H9 (cell line): ENCODE measurements around the gene ALDH1A2. TPM values are rescaled to one million over a fixed set of nuclear protein-coding genes. Genes with fewer than 3 reads are reported as not detected.

Source experiments
- DNase-seq: peaks from one replicate; pipeline ENCODE4 v3.0.0-alpha.2; 2017
- H2AFZ ChIP-seq: one replicate; pipeline ENCODE4 v1.6.1; 2013; ENCODE audit warnings: mild to moderate bottlenecking, low read length, control low read depth, moderate library complexity
- H2AK5ac ChIP-seq: 2 replicates; pipeline ENCODE4 v1.6.1; 2013; ENCODE audit warnings: low read length, control low read depth, mixed read lengths; ENCODE audit not compliant: insufficient read length
- H2BK120ac ChIP-seq: one replicate; pipeline ENCODE4 v1.6.1; 2013; ENCODE audit warnings: low read depth, mild to moderate bottlenecking, low read length, control low read depth, inconsistent platforms; ENCODE audit not compliant: poor library complexity, severe bottlenecking
- H2BK12ac ChIP-seq: 2 replicates; pipeline ENCODE4 v1.6.1; 2013; ENCODE audit warnings: low read length, control low read depth, mixed read lengths, low read depth; ENCODE audit not compliant: insufficient read length
- H2BK15ac ChIP-seq: 2 replicates; pipeline ENCODE4 v1.6.1; 2013; ENCODE audit warnings: low read depth, low read length, control low read depth
- H2BK20ac ChIP-seq: one replicate; pipeline ENCODE4 v1.6.1; 2013; ENCODE audit warnings: low read depth, mild to moderate bottlenecking, low read length, control low read depth, inconsistent platforms; ENCODE audit not compliant: poor library complexity, severe bottlenecking
- H2BK5ac ChIP-seq: 2 replicates; pipeline ENCODE4 v1.6.1; 2013; ENCODE audit warnings: low read length, control low read depth, mixed read lengths; ENCODE audit not compliant: insufficient read length
- H3K14ac ChIP-seq: 2 replicates; pipeline ENCODE4 v1.6.1; 2013; ENCODE audit warnings: low read length, control low read depth; ENCODE audit not compliant: insufficient read depth
- H3K18ac ChIP-seq: 2 replicates; pipeline ENCODE4 v1.6.1; 2013; ENCODE audit warnings: low read depth, mild to moderate bottlenecking, mixed read lengths, low read length, control low read depth; ENCODE audit not compliant: insufficient read length
- H3K23ac ChIP-seq: 2 replicates; pipeline ENCODE4 v1.6.1; 2013; ENCODE audit warnings: low read length, control low read depth, mixed read lengths, low read depth; ENCODE audit not compliant: insufficient read length
- H3K23me2 ChIP-seq: 2 replicates; pipeline ENCODE4 v1.6.1; 2013; ENCODE audit warnings: low read depth, mild to moderate bottlenecking, mixed read lengths, low read length, control low read depth; ENCODE audit not compliant: insufficient read length, poor library complexity, severe bottlenecking
- H3K27ac ChIP-seq: 2 replicates; pipeline ENCODE4 v1.5.1; 2013; ENCODE audit warnings: low read length, control low read depth, mixed read lengths, low read depth; ENCODE audit not compliant: insufficient read length
- H3K27me3 ChIP-seq: 2 replicates; pipeline ENCODE4 v1.6.1; 2013; ENCODE audit warnings: low read length, control low read depth, inconsistent platforms; ENCODE audit not compliant: insufficient read depth
- H3K4ac ChIP-seq: 2 replicates; pipeline ENCODE4 v1.6.1; 2013; ENCODE audit warnings: low read depth, mild to moderate bottlenecking, control low read depth, inconsistent platforms, low read length, moderate library complexity
- H3K4me1 ChIP-seq: 2 replicates; pipeline ENCODE4 v1.6.1; 2013; ENCODE audit warnings: low read length, control low read depth, inconsistent platforms; ENCODE audit not compliant: insufficient read depth
- H3K4me2 ChIP-seq: 2 replicates; pipeline ENCODE4 v1.6.1; 2013; ENCODE audit warnings: low read length, control low read depth, mixed read lengths; ENCODE audit not compliant: insufficient read length, insufficient read depth
- H3K56ac ChIP-seq: 2 replicates; pipeline ENCODE4 v1.6.1; 2013; ENCODE audit warnings: low read depth, mild to moderate bottlenecking, mixed read lengths, low read length, control low read depth; ENCODE audit not compliant: insufficient read length
- H3K79me1 ChIP-seq: 2 replicates; pipeline ENCODE4 v1.6.1; 2013; ENCODE audit warnings: low read depth, mild to moderate bottlenecking, moderate library complexity, low read length, control low read depth, inconsistent platforms; ENCODE audit not compliant: insufficient read depth, poor library complexity, severe bottlenecking
- H3K79me2 ChIP-seq: 2 replicates; pipeline ENCODE4 v1.6.1; 2013; ENCODE audit warnings: low read length, control low read depth, inconsistent platforms; ENCODE audit not compliant: insufficient read depth
- H3K9ac ChIP-seq: 2 replicates; pipeline ENCODE4 v1.6.1; 2013; ENCODE audit warnings: low read length, control low read depth, mixed read lengths; ENCODE audit not compliant: insufficient read length; ENCODE audit errors: extremely low read depth
- H3K9me3 ChIP-seq: one replicate; pipeline ENCODE4 v1.6.1; 2013; ENCODE audit warnings: low read depth, low read length, inconsistent platforms; ENCODE audit not compliant: control insufficient read depth
- H3T11ph ChIP-seq: one replicate; pipeline ENCODE4 v1.6.1; 2013; ENCODE audit warnings: mild to moderate bottlenecking, low read length, control low read depth, inconsistent platforms
- H4K20me1 ChIP-seq: one replicate; pipeline ENCODE4 v1.6.1; 2013; ENCODE audit not compliant: control insufficient read depth, insufficient read length, insufficient read depth
- H4K5ac ChIP-seq: 2 replicates; pipeline ENCODE4 v1.6.1; 2013; ENCODE audit warnings: low read depth, mild to moderate bottlenecking, mixed read lengths, low read length, control low read depth; ENCODE audit not compliant: insufficient read length
- H4K8ac ChIP-seq: replicated peaks from 2 replicates; pipeline ENCODE4 v1.6.1; 2013; ENCODE audit warnings: low read length, control low read depth, mixed read lengths, low read depth; ENCODE audit not compliant: insufficient read length
- H4K91ac ChIP-seq: 2 replicates; pipeline ENCODE4 v1.6.1; 2013; ENCODE audit warnings: low read depth, mild to moderate bottlenecking, moderate library complexity, mixed read lengths, low read length, control low read depth; ENCODE audit not compliant: insufficient read length
- H3K27ac Mint-ChIP-seq, 3 experiments: 2 replicates in 2 of 3; 3 replicates in 1 of 3; pipeline ENCODE4 v1.8.0; 2020 to 2021; ENCODE audit warnings: mixed read lengths in 3 of 3, mild to moderate bottlenecking in 1 of 3, moderate library complexity in 1 of 3
- H3K27me3 Mint-ChIP-seq: 2 replicates; pipeline ENCODE4 v1.8.0; 2021; ENCODE audit warnings: low read depth, mild to moderate bottlenecking, moderate library complexity, mixed read lengths
- H3K36me3 Mint-ChIP-seq, 3 experiments: 2 replicates in 2 of 3; 3 replicates in 1 of 3; pipeline ENCODE4 v1.8.0; 2020 to 2021; ENCODE audit warnings: low read depth in 3 of 3, mixed read lengths in 3 of 3; ENCODE audit not compliant: insufficient read depth in 1 of 3
- H3K4me1 Mint-ChIP-seq, 2 experiments: 2 replicates each; pipeline ENCODE4 v1.8.0; 2020; ENCODE audit warnings: mixed read lengths in 2 of 2
- H3K4me3 Mint-ChIP-seq, 2 experiments: 2 replicates in 1 of 2; 3 replicates in 1 of 2; pipeline ENCODE4 v1.8.0; 2020 to 2021; ENCODE audit warnings: mild to moderate bottlenecking in 2 of 2, mixed read lengths in 2 of 2, moderate library complexity in 1 of 2
- H3K9me3 Mint-ChIP-seq, 2 experiments: 2 replicates in 1 of 2; 3 replicates in 1 of 2; pipeline ENCODE4 v1.8.0; 2020; ENCODE audit warnings: mild to moderate bottlenecking in 2 of 2, mixed read lengths in 2 of 2, moderate library complexity in 1 of 2
- CTCF ChIP-seq: fragments of 200-600 bp; sonication (generic); conservative IDR thresholded peaks from 3 replicates; pipeline ENCODE4 v1.8.0; 2021; ENCODE audit warnings: antibody characterized with exemption, mild to moderate bottlenecking
- WGBS: extraction: QIAGEN DNeasy Blood & Tissue Kit; methylation state at CpG from one replicate; pipeline ENCODE4 v1.1.7; 2013; ENCODE audit warnings: missing lambda C conversion rate, low lambda C conversion rate, mixed read lengths; ENCODE audit not compliant: insufficient read length; ENCODE audit errors: extremely low coverage; 5-methylcytosine and 5-hydroxymethylcytosine counted together
- total RNA-seq: library from RNA; stranded (reverse); gene quantifications from 2 replicates; pipeline ENCODE4 v1.2.1, GENCODE V29; 2021

Gene ALDH1A2
- total RNA-seq, 1 experiment from 2014 or later: 0.72 TPM

GRCh38 chr15:58060575-58060974 lies 4.9 kb downstream of the ALDH1A2 start:
- Histone ChIP-seq H4K20me1 (no peaks in the 10 kb centered on the region), H3K18ac (no peak overlapping the region), H2AFZ (no peak overlapping the region), H3K23me2 (peaks cover 6% of the 10 kb centered on the region), H2BK20ac (no peak overlapping the region), H3K4ac (no peak overlapping the region), H3T11ph (no peak overlapping the region), H3K27me3 (peaks cover 42% of the 10 kb centered on the region), H3K79me2 (no peaks in the 10 kb centered on the region), H3K4me1 (no peaks in the 10 kb centered on the region), H4K8ac (no peak overlapping the region), H4K91ac (no peak overlapping the region), H2BK15ac (no peak overlapping the region), H3K23ac (no peak overlapping the region), H2BK120ac (no peak overlapping the region), H3K79me1 (no peaks in the 10 kb centered on the region), H3K4me2 (no peak overlapping the region), H3K9me3 (no peaks in the 10 kb centered on the region), H3K14ac (no peak overlapping the region), H3K56ac (no peak overlapping the region), H3K9ac (no peak overlapping the region), H2BK5ac (no peak overlapping the region), H2BK12ac (no peak overlapping the region), H4K5ac (no peak overlapping the region), H3K27ac (no peak overlapping the region), H2AK5ac (no peak overlapping the region)
- H3K27ac Mint-ChIP-seq: no peak overlapping the region
- no peak for TF ChIP-seq CTCF
- DNase-seq: no peak
- no CpG with 5 or more reads among the region's 1 CpG for WGBS
- H3K4me3 Mint-ChIP-seq: no peak overlapping the region
- peaks cover 95% of the 10 kb centered on the region for H3K27me3 Mint-ChIP-seq
- H3K36me3 Mint-ChIP-seq: no peaks in the 10 kb centered on the region
- peaks cover 10 to 18% of the 10 kb centered on the region in 2 experiments for H3K4me1 Mint-ChIP-seq
- H3K9me3 Mint-ChIP-seq: peaks cover 0 to 9% of the 10 kb centered on the region in 2 experiments; a peak in 1 of 5 replicates
